K562 (cell line): ENCODE data around the gene ACY1. TPM values are rescaled to one million over a fixed set of nuclear protein-coding genes. Genes with fewer than 3 reads are reported as not detected.

Experiments used
- BRF2 ChIP-seq: IDR thresholded peaks from 3 replicates; pipeline ENCODE4 v1.6.1; 2011; ENCODE audit warnings: borderline replicate concordance, mild to moderate bottlenecking; ENCODE audit not compliant: insufficient read length, insufficient read depth
- COPS2 ChIP-seq: fragments of 450-650 bp; conservative IDR thresholded peaks from 2 replicates; pipeline ENCODE4 v1.6.1; 2016; ENCODE audit warnings: mild to moderate bottlenecking, moderate library complexity
- GABPA ChIP-seq: fragments of 200-800 bp; sonication (Bioruptor generic); conservative IDR thresholded peaks from 2 replicates; pipeline ENCODE4 v1.6.1; 2016; ENCODE audit warnings: low read depth, missing genetic modification characterization, missing compliant biosample characterization
- HDAC2 ChIP-seq: fragments of 450-650 bp; IDR thresholded peaks from 2 replicates; pipeline ENCODE4 v1.6.1; 2016; ENCODE audit warnings: mild to moderate bottlenecking
- KDM5B ChIP-seq: fragments of 200-600 bp; sonication (generic); IDR thresholded peaks from 2 replicates; pipeline ENCODE4 v1.6.1; 2012; ENCODE audit warnings: low read depth, mild to moderate bottlenecking, moderate library complexity, low read length, control low read depth, inconsistent platforms; ENCODE audit not compliant: insufficient replicate concordance
- KLF6 ChIP-seq: fragments of 250-450 bp; sonication (Bioruptor Pico); IDR thresholded peaks from 2 replicates; pipeline ENCODE4 v1.4.0; 2020; ENCODE audit warnings: mild to moderate bottlenecking, moderate library complexity, borderline replicate concordance
- MXI1 ChIP-seq: IDR thresholded peaks from 2 replicates; pipeline ENCODE4 v1.6.1; 2011; ENCODE audit warnings: low read depth, mild to moderate bottlenecking, improper control_type of control experiment, low read length
- NFE2 ChIP-seq: IDR thresholded peaks from 2 replicates; pipeline ENCODE4 v1.6.1; 2014; ENCODE audit warnings: antibody characterized with exemption, low read depth
- NFXL1 ChIP-seq: fragments of 450-650 bp; formaldehyde crosslinking; IDR thresholded peaks from 2 replicates; pipeline ENCODE4 v1.4.0; 2021; ENCODE audit warnings: mild to moderate bottlenecking
- PCBP2 ChIP-seq: fragments of 200-400 bp; formaldehyde crosslinking; IDR thresholded peaks from 2 replicates; pipeline ENCODE4 v1.6.1; 2018; ENCODE audit warnings: low read length, low read depth, mild to moderate bottlenecking, moderate library complexity; ENCODE audit not compliant: poor library complexity, severe bottlenecking
- SMC3 ChIP-seq: conservative IDR thresholded peaks from 2 replicates; pipeline ENCODE4 v1.6.1; 2011; ENCODE audit warnings: low read depth, low read length, improper control_type of control experiment; ENCODE audit not compliant: insufficient read depth
- ZFP91 ChIP-seq: sonication (generic); formaldehyde crosslinking; IDR thresholded peaks from 2 replicates; pipeline ENCODE4 v1.8.0; 2022; ENCODE audit warnings: mild to moderate bottlenecking, missing genetic modification reagents
- ZNF551 ChIP-seq: fragments of 250-450 bp; sonication (Bioruptor Pico); IDR thresholded peaks from 2 replicates; pipeline ENCODE4 v1.5.0; 2021; ENCODE audit warnings: mild to moderate bottlenecking, moderate library complexity
- ZNF639 ChIP-seq, 2 experiments: fragments of 200-800 bp in 1 of 2; sonication (Bioruptor generic) in 1 of 2; sonication (generic) in 1 of 2; formaldehyde crosslinking in 1 of 2; IDR thresholded peaks in 1 of 2; conservative IDR thresholded peaks in 1 of 2; 2 replicates each; pipeline versions ENCODE4 v1.5.0 to v1.6.1; 2016 to 2020; ENCODE audit warnings: missing compliant biosample characterization in 1 of 2, missing genetic modification characterization in 1 of 2, missing genetic modification reagents in 1 of 2
- ZNF75A ChIP-seq: fragments of 450-650 bp; formaldehyde crosslinking; IDR thresholded peaks from 2 replicates; pipeline ENCODE4 v1.4.0; 2020; ENCODE audit warnings: mild to moderate bottlenecking
- polyA plus RNA-seq, 8 experiments: library from polyadenylated mRNA; depleted of rRNA in 4 of 8; stranded (reverse) in 5 of 8; unstranded in 3 of 8; fragments of >200 nt; fragmentation: Nextera tagmentation in 2 of 8; fragmentation: Illumina TruSeq in 1 of 8; extraction: Ambion mirVana in 2 of 8; extraction: Trizol in 1 of 8; gene quantifications; 2 replicates each; pipeline versions ENCODE4 v1.2.1 to v1.2.3, GENCODE V29; 2011 to 2014; ENCODE audit warnings: inconsistent platforms in 1 of 8, missing spikeins in 1 of 8
- total RNA-seq, 7 experiments: library from RNA; depleted of rRNA in 6 of 7; stranded (reverse); fragments of >200 nt in 6 of 7; fragmentation: Illumina TruSeq in 2 of 7; extraction: Trizol in 2 of 7; gene quantifications; 2 replicates each; pipeline versions ENCODE4 v1.2.1 to v1.2.3, GENCODE V29; 2011 to 2021; ENCODE audit warnings: low replicate concordance in 1 of 7
- TF ChIP-seq, protein P1 (sequence below): fragments of 450-650 bp; IDR thresholded peaks from 2 replicates; pipeline ENCODE4 v1.6.1; 2016; ENCODE audit warnings: mild to moderate bottlenecking

The ACY1 gene
- total and polyA plus RNA-seq, 9 of the 15 experiments (the other 6 are each of a cell fraction or from before 2014, with no cell fraction given): 70.7 to 195 (median 123) TPM

DNA sequence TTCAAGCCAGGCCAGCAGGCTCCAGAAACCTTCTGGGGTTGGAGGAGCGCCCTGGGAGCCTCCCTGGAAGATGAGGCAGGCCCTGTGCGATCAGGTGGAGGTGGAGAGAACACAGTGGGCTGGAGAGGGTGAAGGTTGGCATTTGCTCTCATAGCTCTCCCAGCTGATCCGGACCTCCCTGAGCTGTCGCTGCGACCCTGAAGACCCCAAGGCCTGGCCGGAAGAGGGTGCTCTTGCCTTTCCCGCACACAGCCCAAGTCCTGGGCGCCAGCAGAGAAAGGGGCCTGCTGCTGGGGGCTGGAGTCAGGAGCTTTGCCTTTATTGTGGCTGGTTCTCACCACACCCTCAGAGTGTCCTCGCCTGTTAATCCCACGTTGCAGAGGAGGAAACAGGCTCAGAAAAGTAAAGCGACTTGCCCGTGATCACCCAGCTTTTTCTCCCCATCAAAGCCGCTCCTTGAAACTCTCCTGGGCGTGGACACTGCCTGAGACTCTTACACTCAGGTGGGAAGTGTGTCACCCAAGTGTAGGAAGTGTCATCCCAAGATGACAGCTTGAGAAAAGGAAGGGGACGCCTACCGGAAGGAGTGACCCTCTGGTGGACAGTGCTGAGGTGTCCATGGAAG lies 20.9 kb downstream of the ACY1 start (continued):
- TF ChIP-seq KDM5B (no peak), KLF6 (CRISPR knock-in tag) (no peak), MXI1 (no peak), SMC3 (peak; percentile 49; the same call in 1 of the 2 replicates), BRF2 (no peak), NFXL1 (CRISPR knock-in tag) (no peak), ZNF639 (CRISPR knock-in tag; conservative IDR thresholded peaks at IDR 0.05 in 1 of 2, IDR thresholded peaks at IDR 0.05 in 1 of 2) (no peak), ZFP91 (no peak), PCBP2 (no peak), HDAC2 (no peak), ZNF551 (CRISPR knock-in tag) (no peak), NFE2 (no peak), GABPA (tag) (no peak), COPS2 (no peak), ZNF75A (no peak)
- TF ChIP-seq, protein P1, sequence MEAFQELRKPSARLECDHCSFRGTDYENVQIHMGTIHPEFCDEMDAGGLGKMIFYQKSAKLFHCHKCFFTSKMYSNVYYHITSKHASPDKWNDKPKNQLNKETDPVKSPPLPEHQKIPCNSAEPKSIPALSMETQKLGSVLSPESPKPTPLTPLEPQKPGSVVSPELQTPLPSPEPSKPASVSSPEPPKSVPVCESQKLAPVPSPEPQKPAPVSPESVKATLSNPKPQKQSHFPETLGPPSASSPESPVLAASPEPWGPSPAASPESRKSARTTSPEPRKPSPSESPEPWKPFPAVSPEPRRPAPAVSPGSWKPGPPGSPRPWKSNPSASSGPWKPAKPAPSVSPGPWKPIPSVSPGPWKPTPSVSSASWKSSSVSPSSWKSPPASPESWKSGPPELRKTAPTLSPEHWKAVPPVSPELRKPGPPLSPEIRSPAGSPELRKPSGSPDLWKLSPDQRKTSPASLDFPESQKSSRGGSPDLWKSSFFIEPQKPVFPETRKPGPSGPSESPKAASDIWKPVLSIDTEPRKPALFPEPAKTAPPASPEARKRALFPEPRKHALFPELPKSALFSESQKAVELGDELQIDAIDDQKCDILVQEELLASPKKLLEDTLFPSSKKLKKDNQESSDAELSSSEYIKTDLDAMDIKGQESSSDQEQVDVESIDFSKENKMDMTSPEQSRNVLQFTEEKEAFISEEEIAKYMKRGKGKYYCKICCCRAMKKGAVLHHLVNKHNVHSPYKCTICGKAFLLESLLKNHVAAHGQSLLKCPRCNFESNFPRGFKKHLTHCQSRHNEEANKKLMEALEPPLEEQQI: no peak
